ENCODE measurements around the gene SPATA45. TPM values are rescaled to one million over a fixed set of nuclear protein-coding genes. Genes with fewer than 3 reads are reported as not detected.
A peak's percentile ranks its signal among the peaks of the same experiment; 100 is the strongest.
"Not testable (repeated sequence)": the region's sequence is repeated elsewhere in the genome, so short reads cannot be mapped to it uniquely, and the experiment has no call there.

Gene SPATA45
- total and polyA plus RNA-seq, 5 donors from 2014 or later = 0.70 TPM; not detected in 4

DNA sequence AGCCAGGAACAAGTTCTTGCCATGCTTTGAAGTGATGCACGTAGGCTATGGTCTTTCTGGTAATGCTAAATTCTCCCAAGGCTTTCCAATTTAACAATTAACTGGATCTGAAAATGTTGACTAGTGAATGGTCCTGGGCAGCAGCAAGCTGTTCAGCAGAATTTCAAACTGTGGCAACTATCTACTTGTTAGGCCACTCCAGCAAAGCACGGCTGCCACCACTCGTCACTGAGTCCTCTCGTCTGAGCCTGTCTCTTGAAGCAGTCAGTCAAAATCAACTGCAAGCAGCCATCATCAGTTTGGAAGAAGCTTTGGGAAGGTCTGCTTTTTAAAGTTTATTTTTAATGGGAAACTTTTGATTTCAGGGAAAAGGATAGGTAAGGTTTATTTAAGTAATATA, 16.8 kb upstream of the SPATA45 start:
- H3K27ac Mint-ChIP-seq = peak overlapping the region in 1 of 3 donors; percentile 70
- peaks cover 6 to 22% (median 14%) of the 10 kb centered on the region in 4 donors for H3K4me1 Mint-ChIP-seq

DNA sequence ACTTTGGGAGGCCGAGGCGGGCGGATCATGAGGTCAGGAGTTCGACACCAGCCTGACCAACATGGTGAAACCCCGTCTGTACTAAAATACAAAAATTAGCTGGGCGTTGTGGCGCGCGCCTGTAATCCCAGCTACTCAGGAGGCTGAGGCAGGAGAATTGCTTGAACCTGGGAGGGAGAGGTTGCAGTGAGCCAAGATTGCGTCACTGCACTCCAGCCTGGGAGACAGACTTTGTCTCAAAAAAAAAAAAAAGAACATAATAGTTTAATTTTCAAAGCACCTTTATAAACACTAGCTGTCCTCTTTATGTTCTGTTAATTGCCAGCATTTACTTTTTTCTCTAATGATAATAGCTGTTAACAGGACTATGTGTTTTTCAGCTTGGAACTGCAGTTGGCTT, 15.9 kb upstream of the SPATA45 start:
- H3K9me3 ChIP-seq (ENCODE audit: control insufficient read depth in 2 of 2, low read length in 2 of 2); ATAC-seq (ENCODE audit: low read depth in 2 of 2); H3K27ac Mint-ChIP-seq; H3K27me3 ChIP-seq (ENCODE audit: control insufficient read depth, insufficient read depth, low read length); H3K9me3 Mint-ChIP-seq; H3K27ac ChIP-seq (ENCODE audit: insufficient read depth, low read length, poor library complexity, severe bottlenecking); H3K27me3 Mint-ChIP-seq; H3K4me3 ChIP-seq (ENCODE audit: low read depth, low read length); DNase-seq; H3K36me3 ChIP-seq (ENCODE audit: control insufficient read depth, insufficient read depth, low read length); H3K36me3 Mint-ChIP-seq: not testable (repeated sequence)
- Mint-ChIP-seq H3K4me3 (peak overlapping the region in 1 of 4 donors; percentile 70), H3K4me1 (peaks cover 11 to 26% (median 19%) of the 10 kb centered on the region in 4 donors)
- peaks cover 25% of the 10 kb centered on the region for H3K4me1 ChIP-seq (ENCODE audit: control insufficient read depth, insufficient read depth, low read length, poor library complexity, severe bottlenecking)

More for the DNA sequence above, 16.8 kb upstream of the SPATA45 start:
- no peaks in the 10 kb centered on the region for H3K9me3 ChIP-seq (ENCODE audit: control insufficient read depth in 2 of 2, low read length in 2 of 2)
- no peaks in the 10 kb centered on the region for H3K27me3 ChIP-seq (ENCODE audit: control insufficient read depth, insufficient read depth, low read length)
- H3K4me1 ChIP-seq (ENCODE audit: control insufficient read depth, insufficient read depth, low read length, poor library complexity, severe bottlenecking) = peaks cover 19% of the 10 kb centered on the region
- DNase-seq (no peak), ATAC-seq (ENCODE audit: low read depth in 2 of 2) (no peak)
- H3K36me3 Mint-ChIP-seq = peaks cover 8% of the 10 kb centered on the region
- H3K36me3 ChIP-seq (ENCODE audit: control insufficient read depth, insufficient read depth, low read length) = peaks cover 4% of the 10 kb centered on the region
- no peak overlapping the region for H3K4me3 ChIP-seq (ENCODE audit: low read depth, low read length)
- peak overlapping the region in 1 of 4 donors; percentile 70 for H3K4me3 Mint-ChIP-seq
- no peaks in the 10 kb centered on the region for H3K27me3 Mint-ChIP-seq
- H3K9me3 Mint-ChIP-seq = no peaks in the 10 kb centered on the region
- H3K27ac ChIP-seq (ENCODE audit: insufficient read depth, low read length, poor library complexity, severe bottlenecking) = no peak overlapping the region

GRCh38 chr1:212862111-212862690, 14.8 kb upstream of the SPATA45 start:
- Mint-ChIP-seq H3K9me3 (no peaks in the 10 kb centered on the region), H3K36me3 (peaks cover 7% of the 10 kb centered on the region), H3K4me3 (no peak overlapping the region), H3K27ac (no peak overlapping the region), H3K4me1 (peaks cover 18 to 28% (median 23%) of the 10 kb centered on the region in 4 donors), H3K27me3 (no peaks in the 10 kb centered on the region)
- H3K4me3 ChIP-seq (ENCODE audit: low read depth, low read length) = no peak overlapping the region
- no peaks in the 10 kb centered on the region for H3K27me3 ChIP-seq (ENCODE audit: control insufficient read depth, insufficient read depth, low read length)
- H3K27ac ChIP-seq (ENCODE audit: insufficient read depth, low read length, poor library complexity, severe bottlenecking) = no peak overlapping the region
- no peaks in the 10 kb centered on the region for H3K9me3 ChIP-seq (ENCODE audit: control insufficient read depth in 2 of 2, low read length in 2 of 2)
- H3K4me1 ChIP-seq (ENCODE audit: control insufficient read depth, insufficient read depth, low read length, poor library complexity, severe bottlenecking) = peaks cover 29% of the 10 kb centered on the region
- ATAC-seq (ENCODE audit: low read depth in 2 of 2) (no peak), DNase-seq (no peak)
- peaks cover 4% of the 10 kb centered on the region for H3K36me3 ChIP-seq (ENCODE audit: control insufficient read depth, insufficient read depth, low read length)

- H3K36me3 Mint-ChIP-seq = no peaks in the 10 kb centered on the region
- Histone ChIP-seq H3K9me3 (ENCODE audit: control insufficient read depth in 2 of 2, low read length in 2 of 2) (no peaks in the 10 kb centered on the region), H3K36me3 (ENCODE audit: control insufficient read depth, insufficient read depth, low read length) (peaks cover 4% of the 10 kb centered on the region), H3K4me1 (ENCODE audit: control insufficient read depth, insufficient read depth, low read length, poor library complexity, severe bottlenecking) (peaks cover 35% of the 10 kb centered on the region), H3K27me3 (ENCODE audit: control insufficient read depth, insufficient read depth, low read length) (no peaks in the 10 kb centered on the region), H3K27ac (ENCODE audit: insufficient read depth, low read length, poor library complexity, severe bottlenecking) (no peak overlapping the region), H3K4me3 (ENCODE audit: low read depth, low read length) (peak overlapping the region; percentile 43)
- ATAC-seq (ENCODE audit: low read depth in 2 of 2) = no peak
- H3K4me3 Mint-ChIP-seq = no peak overlapping the region
- no peaks in the 10 kb centered on the region for H3K27me3 Mint-ChIP-seq
- no peak overlapping the region for H3K27ac Mint-ChIP-seq
- H3K4me1 Mint-ChIP-seq = peaks cover 16 to 39% (median 21%) of the 10 kb centered on the region in 4 donors
- peaks cover 0 to 3% (median 0%) of the 10 kb centered on the region in 7 donors for H3K9me3 Mint-ChIP-seq
- DNase-seq = no peak
Observed at GRCh38 chr1:212860713-212861581, 13.5 kb upstream of the SPATA45 start.

- peak overlapping the region in 2 of 4 donors; percentile 95 to 97 for H3K4me3 Mint-ChIP-seq
- DNase-seq (peak; percentile 1 to 51 (median 31)), ATAC-seq (ENCODE audit: low read depth in 2 of 2) (peak in 1 of 2 donors; percentile 14)
- H3K4me1 Mint-ChIP-seq = peaks cover 10 to 38% (median 24%) of the 10 kb centered on the region in 4 donors
- Histone ChIP-seq H3K4me3 (ENCODE audit: low read depth, low read length) (peak overlapping the region; percentile 75), H3K4me1 (ENCODE audit: control insufficient read depth, insufficient read depth, low read length, poor library complexity, severe bottlenecking) (peaks cover 35% of the 10 kb centered on the region), H3K27ac (ENCODE audit: insufficient read depth, low read length, poor library complexity, severe bottlenecking) (peak overlapping the region; percentile 76), H3K9me3 (ENCODE audit: control insufficient read depth in 2 of 2, low read length in 2 of 2) (no peaks in the 10 kb centered on the region), H3K36me3 (ENCODE audit: control insufficient read depth, insufficient read depth, low read length) (no peaks in the 10 kb centered on the region), H3K27me3 (ENCODE audit: control insufficient read depth, insufficient read depth, low read length) (no peaks in the 10 kb centered on the region)
- peak overlapping the region in 2 of 3 donors; percentile 77 to 95 for H3K27ac Mint-ChIP-seq
- no peaks in the 10 kb centered on the region for H3K27me3 Mint-ChIP-seq
- peaks cover 6% of the 10 kb centered on the region for H3K36me3 Mint-ChIP-seq
- H3K9me3 Mint-ChIP-seq = peaks cover 0 to 3% (median 0%) of the 10 kb centered on the region in 7 donors
Observed at GRCh38 chr1:212858461-212859265, 11.2 kb upstream of the SPATA45 start.

- Histone ChIP-seq H3K4me3 (ENCODE audit: low read depth, low read length) (peak within 1 kb of the TSS; percentile 93), H3K36me3 (ENCODE audit: control insufficient read depth, insufficient read depth, low read length) (no peaks in the 10 kb centered on the region), H3K27me3 (ENCODE audit: control insufficient read depth, insufficient read depth, low read length) (no peaks in the 10 kb centered on the region), H3K27ac (ENCODE audit: insufficient read depth, low read length, poor library complexity, severe bottlenecking) (peak within 1 kb of the TSS; percentile 76), H3K9me3 (ENCODE audit: control insufficient read depth in 2 of 2, low read length in 2 of 2) (no peaks in the 10 kb centered on the region), H3K4me1 (ENCODE audit: control insufficient read depth, insufficient read depth, low read length, poor library complexity, severe bottlenecking) (peaks cover 35% of the 10 kb centered on the region)
- Mint-ChIP-seq H3K4me1 (peaks cover 8 to 37% (median 23%) of the 10 kb centered on the region in 4 donors), H3K9me3 (peaks cover 0 to 3% (median 0%) of the 10 kb centered on the region in 7 donors), H3K27ac (peak within 1 kb of the TSS in 2 of 3 donors; percentile 88 to 95), H3K36me3 (peaks cover 9% of the 10 kb centered on the region), H3K4me3 (peak within 1 kb of the TSS in 2 of 4 donors; percentile 95 to 97), H3K27me3 (no peaks in the 10 kb centered on the region)
- DNase-seq = peak; percentile 90 to 97 (median 90)
- ATAC-seq (ENCODE audit: low read depth in 2 of 2) = peak; percentile 97 to 99
Observed at GRCh38 chr1:212857992-212858460, 10.6 kb upstream of the SPATA45 start, which contains the start of gene FLVCR1. Gene FLVCR1, plus strand, starts transcription at chr1:212858275. Its CDS starts 178 bp downstream, at chr1:212858453.

DNA sequence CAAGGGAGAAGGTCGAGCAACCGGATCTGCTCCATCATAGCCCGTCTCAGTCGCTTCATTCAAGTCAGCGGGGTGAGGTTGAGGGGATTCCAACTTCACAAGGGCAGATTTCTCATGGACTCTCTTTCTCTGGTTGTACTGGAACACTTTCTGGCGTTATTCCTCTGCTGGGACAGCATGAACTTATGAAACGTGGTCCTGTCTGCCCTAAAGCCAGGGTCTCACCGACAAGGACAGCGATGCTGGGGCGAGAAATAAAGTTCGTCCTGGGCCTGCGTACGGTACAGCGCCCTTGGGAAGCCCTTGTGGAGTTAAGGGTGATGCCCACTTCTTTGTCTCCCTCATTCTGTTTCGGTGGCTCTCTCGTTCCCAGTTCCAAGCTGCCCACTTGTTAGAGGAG, 9.3 kb upstream of the SPATA45 start:
- H3K4me1 Mint-ChIP-seq = peaks cover 5 to 38% (median 21%) of the 10 kb centered on the region in 4 donors
- no peaks in the 10 kb centered on the region for H3K27me3 ChIP-seq (ENCODE audit: control insufficient read depth, insufficient read depth, low read length)
- H3K27ac ChIP-seq (ENCODE audit: insufficient read depth, low read length, poor library complexity, severe bottlenecking) = no peak overlapping the region
- H3K4me3 ChIP-seq (ENCODE audit: low read depth, low read length) = peak overlapping the region; percentile 93
- ATAC-seq (ENCODE audit: low read depth in 2 of 2) = no peak
- peaks cover 13% of the 10 kb centered on the region for H3K36me3 Mint-ChIP-seq
- H3K36me3 ChIP-seq (ENCODE audit: control insufficient read depth, insufficient read depth, low read length) = no peaks in the 10 kb centered on the region
- peaks cover 0 to 4% (median 0%) of the 10 kb centered on the region in 7 donors for H3K9me3 Mint-ChIP-seq
- peak overlapping the region in 1 of 3 donors; percentile 9 for H3K27ac Mint-ChIP-seq
- DNase-seq = no peak
- peaks cover 35% of the 10 kb centered on the region for H3K4me1 ChIP-seq (ENCODE audit: control insufficient read depth, insufficient read depth, low read length, poor library complexity, severe bottlenecking)
- no peaks in the 10 kb centered on the region for H3K27me3 Mint-ChIP-seq
- H3K9me3 ChIP-seq (ENCODE audit: control insufficient read depth in 2 of 2, low read length in 2 of 2) = no peaks in the 10 kb centered on the region
- H3K4me3 Mint-ChIP-seq = peak overlapping the region in 2 of 4 donors; percentile 95 to 97

Measured in CD4-positive, CD25-positive, alpha-beta regulatory T cell (primary cell).